Ovary (tissue), 10 donors: ENCODE results near the gene CCT6A. TPM values are rescaled to one million over a fixed set of nuclear protein-coding genes. Genes with fewer than 3 reads are reported as not detected.
A peak's percentile ranks its signal among the peaks of the same experiment; 100 is the strongest.

Source experiments
- DNase-seq, 5 donors: peaks; one replicate each; pipeline ENCODE4 v3.0.0-alpha.2; 2019 to 2020
- H3K27ac ChIP-seq, 2 donors: fragments of 200-600 bp; one replicate each; pipeline versions ENCODE4 v1.5.1 to v1.8.0; 2019 to 2022
- H3K27me3 ChIP-seq: fragments of 200-600 bp; one replicate; pipeline ENCODE4 v1.8.0; 2022
- H3K36me3 ChIP-seq: fragments of 200-600 bp; sonication (generic); one replicate; pipeline ENCODE4 v1.5.1; 2019
- H3K4me1 ChIP-seq: one replicate; pipeline ENCODE4 v1.8.1; 2013; ENCODE audit warnings: mild to moderate bottlenecking, moderate library complexity; ENCODE audit not compliant: insufficient read depth
- H3K4me3 ChIP-seq: fragments of 200-600 bp; sonication (generic); one replicate; pipeline ENCODE4 v1.5.1; 2017
- H3K9me3 ChIP-seq, 2 donors: fragments of 200-600 bp in 1 of 2; sonication (generic) in 1 of 2; one replicate each; pipeline versions ENCODE4 v1.5.1 to v1.8.1; 2013 to 2019; ENCODE audit warnings: mild to moderate bottlenecking in 1 of 2, moderate library complexity in 1 of 2
- EP300 ChIP-seq: sonication (generic); formaldehyde crosslinking; IDR thresholded peaks from one replicate; pipeline ENCODE4 v1.6.1; 2017; ENCODE audit warnings: antibody characterized with exemption
- POLR2A ChIP-seq: fragments of 450-650 bp; IDR thresholded peaks from one replicate; pipeline ENCODE4 v1.6.1; 2017; ENCODE audit warnings: antibody characterized with exemption, mild to moderate bottlenecking, moderate library complexity
- WGBS, 3 donors: extraction: QIAGEN DNeasy Blood & Tissue Kit in 1 of 3; methylation state at CpG; one replicate each; pipeline versions ENCODE4 v1.1.5 to v1.1.7; 2013 to 2017; 5-methylcytosine and 5-hydroxymethylcytosine counted together
- intact Hi-C, 4 donors: fragments of 100-400 bp; cut with DNase I; formaldehyde crosslinking; loops; one replicate each; pipeline versions ENCODE4 v1.11.0 to v1.15.1; 2022 to 2023
- long read RNA-seq, 3 donors: library from polyadenylated mRNA in 2 of 3; unstranded in 2 of 3; transcript quantifications; one replicate each; pipeline ENCODE4 v2.0.0 and lab custom pipeline, GENCODE V29; 2021 to 2026
- polyA plus RNA-seq, 2 donors: library from polyadenylated mRNA; stranded (reverse); fragments of 200-250 nt in 1 of 2; fragments of 350-450 nt in 1 of 2; fragmentation: Illumina TruSeq in 1 of 2; extraction: RNeasy Lipid Tissue Mini Kit (QIAGEN cat#74804) in 1 of 2; gene quantifications; one replicate each; pipeline ENCODE4 v1.2.3, GENCODE V29; 2013 to 2014
- total RNA-seq, 7 donors: library from RNA; depleted of rRNA in 2 of 7; stranded (reverse); fragments of >200 nt in 2 of 7; fragmentation: NEBNext Ultra II Directional in 3 of 7; extraction: Animal tissue kit (Norgen Biotek cat#: 25700) in 3 of 7; gene quantifications; one replicate each; pipeline versions ENCODE4 v1.1.0 to v1.2.4, GENCODE V29; 2016 to 2023
- TF ChIP-seq, protein P1 (sequence below), 3 donors: fragments of 450-650 bp in 2 of 3; fragments of 200-600 bp in 1 of 3; IDR thresholded peaks; one replicate each; pipeline versions ENCODE4 v1.5.1 to v1.8.0; 2016 to 2022; ENCODE audit warnings: antibody characterized with exemption in 3 of 3, mild to moderate bottlenecking in 1 of 3
- donor health status: DM: no; HTN: no; CAD: no; lungs with moderate emphysema.
- donor health status: DM: no; HTN: no; CAD: no.
- donor health status: Bipolar disorder and iron deficiency.
- donor health status: DM: yes; HTN: yes; CAD: no.
- donor health status: DM: no; HTN: no; CAD: no.
- donor health status: DM: yes; HTN: yes; CAD: no.

Gene CCT6A, protein sequence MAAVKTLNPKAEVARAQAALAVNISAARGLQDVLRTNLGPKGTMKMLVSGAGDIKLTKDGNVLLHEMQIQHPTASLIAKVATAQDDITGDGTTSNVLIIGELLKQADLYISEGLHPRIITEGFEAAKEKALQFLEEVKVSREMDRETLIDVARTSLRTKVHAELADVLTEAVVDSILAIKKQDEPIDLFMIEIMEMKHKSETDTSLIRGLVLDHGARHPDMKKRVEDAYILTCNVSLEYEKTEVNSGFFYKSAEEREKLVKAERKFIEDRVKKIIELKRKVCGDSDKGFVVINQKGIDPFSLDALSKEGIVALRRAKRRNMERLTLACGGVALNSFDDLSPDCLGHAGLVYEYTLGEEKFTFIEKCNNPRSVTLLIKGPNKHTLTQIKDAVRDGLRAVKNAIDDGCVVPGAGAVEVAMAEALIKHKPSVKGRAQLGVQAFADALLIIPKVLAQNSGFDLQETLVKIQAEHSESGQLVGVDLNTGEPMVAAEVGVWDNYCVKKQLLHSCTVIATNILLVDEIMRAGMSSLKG
- total RNA-seq (100 to 1,000 TPM in 1 of 7 donors, 10 to 100 TPM in 6; 50.2 to 108 (median 78.3) TPM), polyA plus RNA-seq (100 to 1,000 TPM in 1 of 2 donors, 10 to 100 TPM in 1; 69.1 to 112 TPM)
- long read RNA-seq, donor 1, transcript CCT6A-201 (14 exons, 2,719 nt): major isoform, 523 of 596 reads
- long read RNA-seq, donor 1, partial matches to known transcripts: 53 of 596 reads
- long read RNA-seq, donor 1, other reads (novel, unspliced or antisense): 16 of 596 reads
- long read RNA-seq, donor 2, transcript CCT6A-204 (2 exons, 745 nt): minor isoform, 5 of 270 reads
- long read RNA-seq, donor 2, transcript CCT6A-201 (14 exons, 2,719 nt): major isoform, 118 of 270 reads
- long read RNA-seq, donor 2, partial matches to known transcripts: 144 of 270 reads
- long read RNA-seq, donor 2, other reads (novel, unspliced or antisense): 0 of 270 reads
- long read RNA-seq, donor 3, transcript CCT6A-201 (14 exons, 2,719 nt): major isoform, 179 of 200 reads
- long read RNA-seq, donor 3, partial matches to known transcripts: 8 of 200 reads
- long read RNA-seq, donor 3, other reads (novel, unspliced or antisense): 10 of 200 reads

DNA sequence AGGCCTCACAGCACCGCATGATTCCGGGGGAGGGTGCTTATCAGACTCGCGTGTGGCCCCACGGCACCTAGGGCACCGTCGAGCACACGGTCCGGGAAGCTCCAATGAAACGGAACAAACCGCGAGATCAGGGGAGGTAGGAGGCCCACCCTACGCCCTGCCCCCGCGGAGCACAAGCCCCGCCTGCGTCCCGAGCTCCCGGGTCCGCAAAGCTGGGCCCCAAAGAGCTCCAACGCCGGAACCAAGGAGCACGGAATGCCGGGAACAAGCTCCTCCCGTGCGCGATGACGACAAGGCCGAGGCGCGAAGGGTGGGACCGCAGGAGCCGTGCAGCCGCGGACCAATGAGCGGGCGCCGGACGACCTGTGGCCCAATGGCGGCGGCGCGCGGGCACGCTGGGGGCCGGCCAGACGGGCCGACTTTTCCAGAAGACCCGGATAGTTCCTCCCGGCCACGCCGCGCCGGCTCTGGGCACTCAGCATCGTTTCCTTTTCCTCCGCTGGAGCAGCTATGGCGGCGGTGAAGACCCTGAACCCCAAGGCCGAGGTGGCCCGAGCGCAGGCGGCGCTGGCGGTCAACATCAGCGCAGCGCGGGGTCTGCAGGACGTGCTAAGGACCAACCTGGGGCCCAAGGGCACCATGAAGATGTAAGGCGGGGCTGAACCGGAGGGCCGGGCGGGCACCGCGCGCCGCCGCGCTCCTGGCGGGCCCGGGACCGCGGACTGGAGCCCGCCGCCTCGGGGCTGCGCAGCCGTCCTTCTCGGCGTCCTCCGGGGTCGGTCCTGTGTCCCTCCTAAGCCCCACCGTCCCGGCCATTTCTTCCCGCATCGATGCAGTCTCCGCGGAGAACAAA is at the start of gene CCT6A, which contains the start of gene PSPH:
TSS of gene CCT6A (plus strand) at position 427 of the 853 bp plus-strand sequence. CDS start at position 511, 84 bp downstream.
TSS of gene PSPH (minus strand) at position 106 of the 853 bp plus-strand sequence. CDS start 30,232 bp downstream, outside the sequence.
- intact Hi-C loops: no loop called here
- peak within 1 kb of the TSS; percentile 33 to 88 for H3K27ac ChIP-seq
- H3K36me3 ChIP-seq: no peaks in the 10 kb centered on the region
- peak within 1 kb of the TSS; percentile 93 for H3K4me3 ChIP-seq
- WGBS, 3 donors: 0 to 1% (median 1%) methylated on average over 34 to 97 of the region's 97 CpGs
- peaks cover 16% of the 10 kb centered on the region for H3K4me1 ChIP-seq
- no peaks in the 10 kb centered on the region for H3K27me3 ChIP-seq
- TF ChIP-seq POLR2A (peak; percentile 88), EP300 (peak; percentile 66)
- TF ChIP-seq, protein P1, sequence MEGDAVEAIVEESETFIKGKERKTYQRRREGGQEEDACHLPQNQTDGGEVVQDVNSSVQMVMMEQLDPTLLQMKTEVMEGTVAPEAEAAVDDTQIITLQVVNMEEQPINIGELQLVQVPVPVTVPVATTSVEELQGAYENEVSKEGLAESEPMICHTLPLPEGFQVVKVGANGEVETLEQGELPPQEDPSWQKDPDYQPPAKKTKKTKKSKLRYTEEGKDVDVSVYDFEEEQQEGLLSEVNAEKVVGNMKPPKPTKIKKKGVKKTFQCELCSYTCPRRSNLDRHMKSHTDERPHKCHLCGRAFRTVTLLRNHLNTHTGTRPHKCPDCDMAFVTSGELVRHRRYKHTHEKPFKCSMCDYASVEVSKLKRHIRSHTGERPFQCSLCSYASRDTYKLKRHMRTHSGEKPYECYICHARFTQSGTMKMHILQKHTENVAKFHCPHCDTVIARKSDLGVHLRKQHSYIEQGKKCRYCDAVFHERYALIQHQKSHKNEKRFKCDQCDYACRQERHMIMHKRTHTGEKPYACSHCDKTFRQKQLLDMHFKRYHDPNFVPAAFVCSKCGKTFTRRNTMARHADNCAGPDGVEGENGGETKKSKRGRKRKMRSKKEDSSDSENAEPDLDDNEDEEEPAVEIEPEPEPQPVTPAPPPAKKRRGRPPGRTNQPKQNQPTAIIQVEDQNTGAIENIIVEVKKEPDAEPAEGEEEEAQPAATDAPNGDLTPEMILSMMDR (IDR thresholded peaks at IDR 0.05): no peak
- peak; percentile 96 to 98 (median 97) for DNase-seq
- no peaks in the 10 kb centered on the region for H3K9me3 ChIP-seq

DNA sequence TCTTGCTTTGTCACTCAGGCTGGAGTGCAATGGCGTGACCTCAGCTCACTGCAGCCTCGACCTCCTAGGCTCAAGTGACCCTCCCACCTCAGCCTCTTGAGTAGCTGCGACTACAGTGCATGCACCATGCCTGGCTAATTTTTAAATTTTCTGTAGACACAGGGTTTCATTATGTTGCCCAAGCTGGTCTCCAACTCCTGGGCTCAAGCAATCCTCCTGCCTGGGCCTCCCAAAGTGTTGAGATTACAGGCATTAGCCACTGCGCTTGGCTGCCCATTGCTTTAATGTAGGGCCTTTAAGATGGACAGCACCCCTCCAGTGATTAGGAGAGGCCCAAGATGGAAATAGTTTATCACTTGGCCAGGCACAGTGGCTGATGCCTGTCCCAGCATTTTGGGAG is 47.8 kb upstream of the CCT6A start:
- H3K4me1 ChIP-seq: peaks cover 2% of the 10 kb centered on the region
- H3K27ac ChIP-seq: no peak overlapping the region
- intact Hi-C loops: loop anchor here in 2 of 4 donors (10.0 kb wide), 1 partner anchor 71 kb away; no protein-coding TSS in a partner anchor
- TF ChIP-seq, protein P1 (IDR thresholded peaks at IDR 0.05): no peak
- TF ChIP-seq EP300: no peak
- TF ChIP-seq POLR2A: no peak
- H3K4me3 ChIP-seq: no peak overlapping the region
- 78 to 82% (median 82%) methylated on average over 4 of the region's 4 CpGs for WGBS, 3 donors
- no peaks in the 10 kb centered on the region for H3K9me3 ChIP-seq
- no peak for DNase-seq
- H3K27me3 ChIP-seq: no peaks in the 10 kb centered on the region
- H3K36me3 ChIP-seq: no peaks in the 10 kb centered on the region

DNA sequence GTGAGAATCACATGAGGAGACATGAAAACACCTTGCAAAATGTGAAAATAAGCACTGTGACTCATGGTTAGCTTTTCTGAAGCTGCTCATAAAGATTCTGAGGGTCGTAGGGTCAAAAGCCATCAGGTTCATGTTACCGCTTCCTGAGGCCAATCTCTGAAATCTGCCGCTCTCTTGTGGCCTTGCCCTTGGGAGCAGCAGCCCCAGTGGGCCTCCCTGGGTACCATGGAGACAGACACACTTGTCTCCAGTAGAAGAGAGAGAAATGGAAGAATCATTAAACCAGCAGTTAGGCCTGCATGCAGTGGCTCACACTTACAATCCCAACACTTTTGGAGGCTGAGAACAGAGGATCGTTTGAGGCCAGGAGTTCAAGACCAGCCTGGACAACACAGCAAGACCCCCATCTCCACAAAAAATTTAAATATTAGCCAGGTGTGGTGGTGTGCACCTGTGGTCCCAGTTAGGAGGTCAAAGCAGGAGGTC is 44.4 kb upstream of the CCT6A start:
- H3K27ac ChIP-seq: no peak overlapping the region
- intact Hi-C loops: loop anchor here in 2 of 4 donors (10.0 kb wide), 1 partner anchor 68 kb away; no protein-coding TSS in a partner anchor
- no peak for DNase-seq
- H3K4me1 ChIP-seq: peaks cover 2% of the 10 kb centered on the region
- H3K4me3 ChIP-seq: no peak overlapping the region
- 85 to 89% (median 86%) methylated on average over 4 of the region's 4 CpGs for WGBS, 3 donors
- no peaks in the 10 kb centered on the region for H3K36me3 ChIP-seq
- TF ChIP-seq EP300 (no peak), POLR2A (no peak)
- TF ChIP-seq, protein P1 (IDR thresholded peaks at IDR 0.05): no peak
- no peaks in the 10 kb centered on the region for H3K9me3 ChIP-seq
- H3K27me3 ChIP-seq: no peaks in the 10 kb centered on the region
